AG10803 (cell line): ENCODE measurements around the gene SYNE1.

ENCODE experiments used
- DNase-seq: peaks from one replicate; pipeline ENCODE4 v3.0.0; 2010; ENCODE audit warnings: low read depth
- H3K4me3 ChIP-seq: 2 replicates; pipeline ENCODE4 v1.5.1; 2011; ENCODE audit warnings: mild to moderate bottlenecking, low read length, control low read depth
- TF ChIP-seq, protein P1 (sequence below): conservative IDR thresholded peaks from 2 replicates; pipeline ENCODE4 v1.5.1; 2011; ENCODE audit warnings: mild to moderate bottlenecking, low read length, control low read depth, inconsistent platforms

The SYNE1 gene

DNA sequence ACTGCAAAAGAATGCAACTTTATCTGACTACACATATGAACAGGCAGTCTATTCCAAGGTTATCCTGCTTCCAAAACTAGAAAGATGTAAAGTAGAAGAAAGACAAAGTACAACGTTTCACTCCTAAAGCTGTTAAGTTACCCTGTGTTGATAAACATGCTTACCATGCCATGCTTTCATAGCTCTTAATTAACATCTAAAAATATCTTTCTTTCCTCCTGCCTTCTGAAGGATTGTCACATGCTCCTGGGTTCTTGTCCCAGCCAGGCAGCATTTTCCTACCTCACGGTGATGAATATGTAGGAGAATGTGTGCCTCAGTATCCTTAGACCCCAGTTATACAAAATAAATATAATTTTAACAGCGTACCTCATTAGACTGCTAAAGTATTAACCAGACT is 344.6 kb downstream of the SYNE1 start:
- no peak overlapping the region for H3K4me3 ChIP-seq
- no peak for DNase-seq
- TF ChIP-seq, protein P1, sequence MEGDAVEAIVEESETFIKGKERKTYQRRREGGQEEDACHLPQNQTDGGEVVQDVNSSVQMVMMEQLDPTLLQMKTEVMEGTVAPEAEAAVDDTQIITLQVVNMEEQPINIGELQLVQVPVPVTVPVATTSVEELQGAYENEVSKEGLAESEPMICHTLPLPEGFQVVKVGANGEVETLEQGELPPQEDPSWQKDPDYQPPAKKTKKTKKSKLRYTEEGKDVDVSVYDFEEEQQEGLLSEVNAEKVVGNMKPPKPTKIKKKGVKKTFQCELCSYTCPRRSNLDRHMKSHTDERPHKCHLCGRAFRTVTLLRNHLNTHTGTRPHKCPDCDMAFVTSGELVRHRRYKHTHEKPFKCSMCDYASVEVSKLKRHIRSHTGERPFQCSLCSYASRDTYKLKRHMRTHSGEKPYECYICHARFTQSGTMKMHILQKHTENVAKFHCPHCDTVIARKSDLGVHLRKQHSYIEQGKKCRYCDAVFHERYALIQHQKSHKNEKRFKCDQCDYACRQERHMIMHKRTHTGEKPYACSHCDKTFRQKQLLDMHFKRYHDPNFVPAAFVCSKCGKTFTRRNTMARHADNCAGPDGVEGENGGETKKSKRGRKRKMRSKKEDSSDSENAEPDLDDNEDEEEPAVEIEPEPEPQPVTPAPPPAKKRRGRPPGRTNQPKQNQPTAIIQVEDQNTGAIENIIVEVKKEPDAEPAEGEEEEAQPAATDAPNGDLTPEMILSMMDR, result no peak

DNA sequence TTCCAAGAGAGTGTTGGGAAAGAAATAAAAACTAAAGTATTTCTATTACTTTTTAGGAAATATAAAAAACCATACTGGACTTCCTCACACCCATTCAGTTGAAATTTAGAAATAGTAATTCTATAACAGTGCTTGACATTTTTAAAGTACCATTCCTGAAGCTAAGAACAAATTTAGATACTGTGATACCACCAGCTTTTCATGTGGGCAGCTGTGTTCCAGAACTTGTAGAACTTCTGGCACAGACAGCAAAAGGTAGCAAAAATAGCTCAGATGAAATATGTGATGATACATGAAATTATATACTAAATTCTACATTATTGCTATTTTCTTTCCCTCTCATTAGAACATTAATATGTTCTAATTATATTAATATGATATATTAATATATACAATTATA is 346.5 kb downstream of the SYNE1 start:
- H3K4me3 ChIP-seq, result no peak overlapping the region
- DNase-seq, result no peak
- TF ChIP-seq, protein P1, result no peak

GRCh38 chr6:152277826-152278329 is 359.3 kb downstream of the SYNE1 start:
- H3K4me3 ChIP-seq, result no peak overlapping the region
- TF ChIP-seq, protein P1, result no peak
- no peak for DNase-seq

- TF ChIP-seq, protein P1, result no peak
- peak; percentile 44 for DNase-seq
- H3K4me3 ChIP-seq, result no peak overlapping the region
These were observed 363.5 kb downstream of the SYNE1 start for GRCh38 chr6:152273638-152274037.

- peak; percentile 73 for DNase-seq
- TF ChIP-seq, protein P1, result no peak
- no peak overlapping the region for H3K4me3 ChIP-seq
These were observed 364.2 kb downstream of the SYNE1 start for GRCh38 chr6:152273002-152273401.

GRCh38 chr6:152272486-152272885 is 364.7 kb downstream of the SYNE1 start:
- TF ChIP-seq, protein P1, result no peak
- DNase-seq, result no peak
- H3K4me3 ChIP-seq, result no peak overlapping the region

- H3K4me3 ChIP-seq, result no peak overlapping the region
- TF ChIP-seq, protein P1, result no peak
- DNase-seq, result peak; percentile 86
These were observed 365.2 kb downstream of the SYNE1 start for GRCh38 chr6:152271776-152272464.
